Measurements from ENCODE around the gene SOX13. TPM values are rescaled to one million over a fixed set of nuclear protein-coding genes. Genes with fewer than 3 reads are reported as not detected.
"Not testable (repeated sequence)": the region's sequence is repeated elsewhere in the genome, so short reads cannot be mapped to it uniquely, and the experiment has no call there.

Gene SOX13
- total RNA-seq, 4 donors from 2014 or later: 51.8 to 108 (median 105) TPM

- Histone ChIP-seq H3K27ac (no peak overlapping the region), H3K4me1 (peaks cover 0 to 17% (median 3%) of the 10 kb centered on the region in 4 donors), H3K27me3 (no peaks in the 10 kb centered on the region), H3K4me3 (no peak overlapping the region), H3K36me3 (no peaks in the 10 kb centered on the region), H3K9me3 (no peaks in the 10 kb centered on the region)
- DNase-seq (ENCODE audit: low spot score in 2 of 2): no peak
- TF ChIP-seq POLR2A (IDR thresholded peaks at IDR 0.05) (no peak), EP300 (IDR thresholded peaks at IDR 0.05) (no peak)
- TF ChIP-seq, protein P1, sequence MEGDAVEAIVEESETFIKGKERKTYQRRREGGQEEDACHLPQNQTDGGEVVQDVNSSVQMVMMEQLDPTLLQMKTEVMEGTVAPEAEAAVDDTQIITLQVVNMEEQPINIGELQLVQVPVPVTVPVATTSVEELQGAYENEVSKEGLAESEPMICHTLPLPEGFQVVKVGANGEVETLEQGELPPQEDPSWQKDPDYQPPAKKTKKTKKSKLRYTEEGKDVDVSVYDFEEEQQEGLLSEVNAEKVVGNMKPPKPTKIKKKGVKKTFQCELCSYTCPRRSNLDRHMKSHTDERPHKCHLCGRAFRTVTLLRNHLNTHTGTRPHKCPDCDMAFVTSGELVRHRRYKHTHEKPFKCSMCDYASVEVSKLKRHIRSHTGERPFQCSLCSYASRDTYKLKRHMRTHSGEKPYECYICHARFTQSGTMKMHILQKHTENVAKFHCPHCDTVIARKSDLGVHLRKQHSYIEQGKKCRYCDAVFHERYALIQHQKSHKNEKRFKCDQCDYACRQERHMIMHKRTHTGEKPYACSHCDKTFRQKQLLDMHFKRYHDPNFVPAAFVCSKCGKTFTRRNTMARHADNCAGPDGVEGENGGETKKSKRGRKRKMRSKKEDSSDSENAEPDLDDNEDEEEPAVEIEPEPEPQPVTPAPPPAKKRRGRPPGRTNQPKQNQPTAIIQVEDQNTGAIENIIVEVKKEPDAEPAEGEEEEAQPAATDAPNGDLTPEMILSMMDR (IDR thresholded peaks at IDR 0.05): no peak
- 57 to 61% methylated on average over 6 to 8 of the region's 8 CpGs for WGBS, 2 donors
Observed at GRCh38 chr1:204045430-204045829, 27.5 kb upstream of the SOX13 start.

DNA sequence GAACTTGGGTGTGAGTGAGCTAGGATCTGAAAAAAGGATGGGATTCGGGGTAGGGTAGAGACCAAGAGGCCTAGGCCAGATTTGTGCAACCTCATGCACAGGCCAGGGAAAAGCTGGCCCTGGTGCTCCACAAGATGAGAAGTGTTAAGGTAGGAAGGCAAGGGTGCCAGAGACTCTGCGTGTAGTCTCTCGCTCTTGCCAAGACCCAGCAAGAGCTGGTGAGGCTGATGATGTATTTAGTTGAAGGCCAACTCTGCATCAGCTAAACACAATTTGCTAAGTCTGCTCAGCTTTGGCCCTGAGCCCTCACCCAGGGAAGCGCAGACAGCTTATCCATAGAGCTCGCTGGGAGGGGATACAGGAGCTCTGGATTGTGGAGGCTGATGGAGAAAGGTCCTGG, 26.6 kb upstream of the SOX13 start:
- Histone ChIP-seq H3K27ac (no peak overlapping the region), H3K4me1 (peaks cover 0 to 10% (median under 1%) of the 10 kb centered on the region in 4 donors), H3K4me3 (no peak overlapping the region), H3K9me3 (no peaks in the 10 kb centered on the region), H3K27me3 (no peaks in the 10 kb centered on the region), H3K36me3 (no peaks in the 10 kb centered on the region)
- DNase-seq (ENCODE audit: low spot score in 2 of 2): no peak
- 92 to 97% methylated on average over 5 of the region's 5 CpGs for WGBS, 2 donors
- TF ChIP-seq EP300 (IDR thresholded peaks at IDR 0.05) (no peak), POLR2A (IDR thresholded peaks at IDR 0.05) (no peak)
- TF ChIP-seq, protein P1 (IDR thresholded peaks at IDR 0.05): no peak

- DNase-seq (ENCODE audit: low spot score in 2 of 2); H3K4me3 ChIP-seq; H3K4me1 ChIP-seq; H3K9me3 ChIP-seq; H3K27me3 ChIP-seq; H3K27ac ChIP-seq; H3K36me3 ChIP-seq: not testable (repeated sequence)
- WGBS, 2 donors: 86 to 95% methylated on average over 3 of the region's 3 CpGs
Observed at GRCh38 chr1:204048796-204049195, 24.1 kb upstream of the SOX13 start.

DNA sequence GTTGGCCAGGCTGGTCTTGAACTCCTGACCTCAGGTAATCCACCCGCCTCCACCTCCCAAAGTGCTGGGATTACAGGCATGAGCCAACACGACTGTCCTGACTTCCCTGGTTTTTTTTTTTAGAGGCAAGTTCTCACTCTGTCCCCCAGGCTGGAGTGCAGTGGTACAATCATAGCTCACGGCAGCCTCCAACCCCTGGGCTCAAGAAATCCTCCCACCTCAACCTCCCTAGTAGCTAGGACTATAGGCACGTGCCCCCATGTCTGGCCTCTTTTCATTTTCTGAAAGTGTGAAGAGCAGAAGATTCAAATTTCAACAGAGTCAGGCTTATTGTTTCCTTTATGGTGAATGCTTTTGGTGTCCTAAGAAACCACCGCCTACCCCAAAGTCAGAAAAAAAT, 21.7 kb upstream of the SOX13 start:
- 70 to 72% methylated on average over 5 of the region's 5 CpGs for WGBS, 2 donors
- TF ChIP-seq, protein P1 (IDR thresholded peaks at IDR 0.05): no peak
- TF ChIP-seq POLR2A (IDR thresholded peaks at IDR 0.05): no peak
- TF ChIP-seq EP300 (IDR thresholded peaks at IDR 0.05): no peak
- H3K4me1 ChIP-seq: no peaks in the 10 kb centered on the region
- H3K36me3 ChIP-seq: no peaks in the 10 kb centered on the region
- H3K27ac ChIP-seq: no peak overlapping the region
- no peak overlapping the region for H3K4me3 ChIP-seq
- H3K9me3 ChIP-seq: no peaks in the 10 kb centered on the region
- no peaks in the 10 kb centered on the region for H3K27me3 ChIP-seq
- no peak for DNase-seq (ENCODE audit: low spot score in 2 of 2)

- Histone ChIP-seq H3K27me3 (no peaks in the 10 kb centered on the region), H3K27ac (no peak overlapping the region), H3K4me1 (no peaks in the 10 kb centered on the region), H3K9me3 (no peaks in the 10 kb centered on the region), H3K4me3 (no peak overlapping the region), H3K36me3 (no peaks in the 10 kb centered on the region)
- TF ChIP-seq, protein P1 (IDR thresholded peaks at IDR 0.05): no peak
- TF ChIP-seq EP300 (IDR thresholded peaks at IDR 0.05): no peak
- no peak for TF ChIP-seq POLR2A (IDR thresholded peaks at IDR 0.05)
- no peak for DNase-seq (ENCODE audit: low spot score in 2 of 2)
Observed at GRCh38 chr1:204051718-204052117, 21.2 kb upstream of the SOX13 start.

DNA sequence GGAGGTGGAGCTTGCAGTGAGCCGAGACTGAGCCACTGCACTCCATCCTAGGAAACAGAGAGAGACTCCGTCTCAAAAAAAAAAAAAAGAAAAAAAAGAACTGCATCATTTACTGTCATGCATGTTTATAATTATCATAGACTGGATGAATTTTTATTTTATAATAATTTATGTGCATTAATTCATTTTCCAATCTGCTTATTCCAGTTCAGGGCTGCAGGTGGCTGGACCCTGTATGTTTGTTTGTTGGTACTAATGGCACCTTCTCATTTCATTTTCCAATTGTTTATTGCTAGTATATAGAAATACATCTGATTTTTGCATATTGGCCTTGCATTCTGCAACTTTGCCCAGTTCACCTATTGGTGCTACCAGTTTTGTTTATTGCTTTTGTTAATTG, 19.0 kb upstream of the SOX13 start:
- DNase-seq (ENCODE audit: low spot score in 2 of 2): no peak
- no peak overlapping the region for H3K4me3 ChIP-seq
- no peaks in the 10 kb centered on the region for H3K27me3 ChIP-seq
- H3K4me1 ChIP-seq: no peaks in the 10 kb centered on the region
- WGBS, 2 donors: 75 to 85% methylated on average over 2 of the region's 2 CpGs
- H3K36me3 ChIP-seq: no peaks in the 10 kb centered on the region
- TF ChIP-seq POLR2A (IDR thresholded peaks at IDR 0.05): no peak
- TF ChIP-seq EP300 (IDR thresholded peaks at IDR 0.05): no peak
- TF ChIP-seq, protein P1 (IDR thresholded peaks at IDR 0.05): no peak
- no peak overlapping the region for H3K27ac ChIP-seq
- no peaks in the 10 kb centered on the region for H3K9me3 ChIP-seq

Measured in tibial nerve (tissue), 4 donors.